Measurements from ENCODE around the gene LETM1.

The LETM1 gene

DNA sequence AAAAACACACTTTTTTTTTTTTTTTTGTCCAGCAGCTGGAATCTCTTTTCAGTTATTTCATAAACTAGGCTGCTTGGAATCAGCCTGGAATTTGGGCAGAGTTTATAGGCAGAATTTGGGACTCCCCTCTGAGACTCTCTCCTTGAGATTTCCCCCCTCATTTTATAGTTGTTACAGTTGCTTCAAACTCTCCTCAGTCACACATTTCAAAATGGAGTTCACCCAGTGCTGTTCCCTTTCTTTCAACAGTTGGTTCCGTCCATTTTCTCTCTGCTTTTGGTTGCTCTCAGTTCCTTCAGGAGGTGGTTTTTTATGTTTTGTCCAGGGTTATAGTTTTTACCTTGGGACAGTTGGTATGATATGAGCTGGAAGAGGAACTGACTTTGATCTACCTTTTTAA, 42.7 kb upstream of the LETM1 start:
- peak overlapping the region; percentile 38; the same call in 1 of the 2 replicates for H3K4me3 ChIP-seq
- no peaks in the 10 kb centered on the region for H3K9me3 ChIP-seq (ENCODE audit: low read depth, low read length)
- H3K27ac ChIP-seq, result peak overlapping the region; percentile 90
- peaks cover 53% of the 10 kb centered on the region for H3K36me3 ChIP-seq (ENCODE audit: insufficient read depth, low read length)
- TF ChIP-seq POLR2AphosphoS5 (IDR thresholded peaks at IDR 0.05; ENCODE audit: borderline replicate concordance, low read depth, low read length), result no peak
- no peak for TF ChIP-seq EZH2 (IDR thresholded peaks at IDR 0.05)
- no peak for TF ChIP-seq FOXP2 (optimal IDR thresholded peaks at IDR 0.05; ENCODE audit: control extremely low read depth, extremely low read length, insufficient read depth)
- peak overlapping the region; percentile 20 for H3K9ac ChIP-seq (ENCODE audit: insufficient read length)
- no peak for DNase-seq (ENCODE audit: low read depth, low spot score)

DNA sequence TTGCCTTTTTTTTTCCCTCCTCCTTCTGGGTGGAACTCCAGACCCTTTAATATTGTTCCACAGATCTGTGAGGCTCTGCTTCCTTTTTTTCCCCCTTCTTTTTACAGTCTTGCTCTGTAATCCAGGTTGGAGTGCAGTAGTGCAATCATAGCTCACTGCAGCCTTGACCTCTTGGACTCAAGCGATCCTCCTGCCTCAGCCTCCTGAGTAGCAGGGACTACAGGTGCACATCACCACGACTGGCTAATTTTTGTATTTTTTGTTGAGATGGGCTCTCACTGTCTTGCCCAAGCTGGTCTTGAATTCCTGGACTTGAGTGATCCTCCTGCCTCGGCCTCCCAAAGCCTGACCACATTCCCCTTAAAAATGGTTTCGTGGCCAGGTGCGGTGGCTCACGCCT, 42.1 kb upstream of the LETM1 start:
- TF ChIP-seq EZH2 (IDR thresholded peaks at IDR 0.05) (no peak), POLR2AphosphoS5 (IDR thresholded peaks at IDR 0.05; ENCODE audit: borderline replicate concordance, low read depth, low read length) (no peak), FOXP2 (optimal IDR thresholded peaks at IDR 0.05; ENCODE audit: control extremely low read depth, extremely low read length, insufficient read depth) (no peak)
- DNase-seq (ENCODE audit: low read depth, low spot score), result no peak

DNA sequence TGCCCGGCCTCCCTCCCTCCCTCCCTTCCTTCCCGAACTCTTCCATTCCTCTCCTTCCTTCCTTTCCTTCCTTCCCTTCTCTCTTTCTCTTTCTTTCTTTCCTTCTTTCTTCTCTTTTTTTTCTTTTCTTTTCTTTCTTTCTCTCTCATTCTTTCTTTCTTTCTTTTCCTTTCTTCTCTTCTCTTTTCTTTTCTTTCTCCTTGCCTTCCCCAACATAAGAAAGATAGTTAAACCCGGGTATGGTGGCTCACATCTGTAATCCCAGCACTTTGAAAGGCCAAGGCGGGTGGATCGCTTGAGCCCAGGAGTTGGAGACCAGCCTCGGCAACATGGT, 40.7 kb upstream of the LETM1 start:
- Histone ChIP-seq H3K9ac (ENCODE audit: insufficient read length) (no peak overlapping the region), H3K9me3 (ENCODE audit: low read depth, low read length) (no peaks in the 10 kb centered on the region), H3K27ac (no peak overlapping the region), H3K4me3 (no peak overlapping the region), H3K36me3 (ENCODE audit: insufficient read depth, low read length) (peaks cover 51% of the 10 kb centered on the region)
- TF ChIP-seq POLR2AphosphoS5 (IDR thresholded peaks at IDR 0.05; ENCODE audit: borderline replicate concordance, low read depth, low read length), result no peak
- no peak for TF ChIP-seq FOXP2 (optimal IDR thresholded peaks at IDR 0.05; ENCODE audit: control extremely low read depth, extremely low read length, insufficient read depth)
- TF ChIP-seq EZH2 (IDR thresholded peaks at IDR 0.05), result no peak
- DNase-seq (ENCODE audit: low read depth, low spot score), result no peak

More for the DNA sequence above, 42.1 kb upstream of the LETM1 start:
- Histone ChIP-seq H3K9me3 (ENCODE audit: low read depth, low read length) (no peaks in the 10 kb centered on the region), H3K27ac (peak overlapping the region; percentile 46; the same call in 1 of the 2 replicates), H3K9ac (ENCODE audit: insufficient read length) (no peak overlapping the region), H3K36me3 (ENCODE audit: insufficient read depth, low read length) (peaks cover 54% of the 10 kb centered on the region), H3K4me3 (no peak overlapping the region)

DNA sequence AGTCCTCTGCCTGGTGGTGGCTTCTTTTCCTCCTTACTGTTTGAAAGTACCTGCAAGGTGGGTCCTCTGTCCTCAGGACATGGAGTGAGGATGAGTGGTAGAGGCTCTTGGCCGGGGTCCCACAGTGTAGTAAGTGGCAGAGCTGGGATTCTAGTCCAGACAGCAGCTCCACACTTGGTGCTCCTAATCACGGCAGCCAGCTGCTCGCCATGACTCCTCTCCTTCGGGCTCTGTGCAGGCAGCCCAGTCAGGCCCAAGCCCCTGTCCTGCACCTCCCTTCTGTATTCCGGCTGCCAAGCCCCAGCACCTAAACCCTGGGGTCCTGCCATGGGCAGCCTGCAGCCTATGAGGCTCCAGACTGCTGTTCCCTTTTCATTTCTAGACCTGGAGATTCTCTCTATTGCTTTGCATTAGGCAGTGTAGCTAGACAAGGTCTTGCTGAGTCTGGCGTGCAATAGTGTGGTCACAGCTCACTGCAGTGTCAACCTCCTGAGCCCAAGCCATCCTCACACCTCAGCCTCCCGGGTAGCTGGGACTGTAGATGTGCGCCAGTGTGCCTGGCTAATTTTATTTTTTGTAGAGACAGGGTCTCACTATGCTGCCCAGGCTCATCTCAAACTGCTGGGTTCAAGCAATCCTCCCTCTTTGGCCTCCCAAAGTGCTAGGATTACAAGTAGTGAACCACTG, 40.2 kb upstream of the LETM1 start:
- H3K27ac ChIP-seq, result no peak overlapping the region
- TF ChIP-seq FOXP2 (optimal IDR thresholded peaks at IDR 0.05; ENCODE audit: control extremely low read depth, extremely low read length, insufficient read depth) (no peak), EZH2 (IDR thresholded peaks at IDR 0.05) (no peak), POLR2AphosphoS5 (IDR thresholded peaks at IDR 0.05; ENCODE audit: borderline replicate concordance, low read depth, low read length) (no peak)
- no peak overlapping the region for H3K4me3 ChIP-seq
- no peaks in the 10 kb centered on the region for H3K9me3 ChIP-seq (ENCODE audit: low read depth, low read length)
- H3K9ac ChIP-seq (ENCODE audit: insufficient read length), result no peak overlapping the region
- no peak for DNase-seq (ENCODE audit: low read depth, low spot score)
- peaks cover 45% of the 10 kb centered on the region for H3K36me3 ChIP-seq (ENCODE audit: insufficient read depth, low read length)

DNA sequence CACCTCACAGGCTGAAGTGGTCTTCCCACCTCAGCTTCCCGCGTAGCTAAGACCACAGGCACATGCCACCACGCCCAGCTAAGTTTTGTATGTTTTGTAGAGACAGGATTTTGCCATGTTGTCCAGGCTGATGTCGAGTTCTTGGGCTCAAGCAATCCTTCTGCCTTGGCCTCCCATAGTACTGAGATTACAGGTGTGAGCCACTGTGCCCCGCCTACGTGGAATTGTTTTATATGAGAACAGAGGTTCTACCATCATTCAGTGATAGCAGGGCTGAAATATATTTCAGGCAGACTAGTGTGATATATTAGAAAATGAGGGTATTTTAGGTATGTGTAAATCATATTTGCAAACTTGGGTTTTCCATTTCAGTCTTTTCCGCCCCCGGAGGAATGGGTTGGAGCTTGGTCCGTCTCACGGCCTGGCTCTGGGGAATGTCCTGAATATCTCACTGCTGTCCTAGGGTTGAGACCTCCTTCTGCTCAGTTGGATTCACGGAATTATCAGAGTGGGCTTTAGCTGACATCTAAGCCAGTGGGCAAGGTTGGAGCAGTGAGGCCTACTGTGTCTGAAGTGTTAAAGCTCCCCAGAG, 35.1 kb upstream of the LETM1 start:
- H3K4me3 ChIP-seq, result no peak overlapping the region
- no peak for TF ChIP-seq EZH2 (IDR thresholded peaks at IDR 0.05)
- TF ChIP-seq POLR2AphosphoS5 (IDR thresholded peaks at IDR 0.05; ENCODE audit: borderline replicate concordance, low read depth, low read length), result no peak
- TF ChIP-seq FOXP2 (optimal IDR thresholded peaks at IDR 0.05; ENCODE audit: control extremely low read depth, extremely low read length, insufficient read depth), result no peak
- H3K9ac ChIP-seq (ENCODE audit: insufficient read length), result no peak overlapping the region
- no peak for DNase-seq (ENCODE audit: low read depth, low spot score)
- peaks cover 31% of the 10 kb centered on the region for H3K36me3 ChIP-seq (ENCODE audit: insufficient read depth, low read length)
- no peak overlapping the region for H3K27ac ChIP-seq
- H3K9me3 ChIP-seq (ENCODE audit: low read depth, low read length), result no peaks in the 10 kb centered on the region

DNA sequence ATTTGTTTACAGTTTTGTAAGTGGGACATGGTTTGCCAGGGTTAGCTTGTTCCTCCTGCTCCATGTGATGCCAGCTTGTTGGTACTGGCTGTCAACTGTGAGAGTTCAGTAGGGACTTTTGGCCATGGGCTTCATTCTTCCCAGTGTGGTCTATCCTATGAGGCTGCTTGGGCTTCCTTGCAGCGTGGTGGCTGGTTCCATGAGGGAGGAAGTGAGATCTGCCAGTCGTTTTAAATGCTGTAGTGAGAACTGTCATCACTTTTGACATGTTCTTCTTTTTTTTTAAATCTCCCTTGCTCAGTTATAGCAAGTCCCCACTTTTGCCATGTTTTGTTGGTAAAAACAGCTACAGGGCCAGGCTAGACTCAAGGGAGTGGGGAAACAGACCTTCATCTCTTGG, 31.1 kb upstream of the LETM1 start:
- peaks cover 3% of the 10 kb centered on the region for H3K36me3 ChIP-seq (ENCODE audit: insufficient read depth, low read length)
- no peak overlapping the region for H3K4me3 ChIP-seq
- H3K9me3 ChIP-seq (ENCODE audit: low read depth, low read length), result no peaks in the 10 kb centered on the region; the same call in 1 of the 2 replicates
- no peak for DNase-seq (ENCODE audit: low read depth, low spot score)
- no peak overlapping the region for H3K9ac ChIP-seq (ENCODE audit: insufficient read length)
- H3K27ac ChIP-seq, result no peak overlapping the region
- TF ChIP-seq EZH2 (IDR thresholded peaks at IDR 0.05), result no peak
- no peak for TF ChIP-seq FOXP2 (optimal IDR thresholded peaks at IDR 0.05; ENCODE audit: control extremely low read depth, extremely low read length, insufficient read depth)
- TF ChIP-seq POLR2AphosphoS5 (IDR thresholded peaks at IDR 0.05; ENCODE audit: borderline replicate concordance, low read depth, low read length), result no peak

DNA sequence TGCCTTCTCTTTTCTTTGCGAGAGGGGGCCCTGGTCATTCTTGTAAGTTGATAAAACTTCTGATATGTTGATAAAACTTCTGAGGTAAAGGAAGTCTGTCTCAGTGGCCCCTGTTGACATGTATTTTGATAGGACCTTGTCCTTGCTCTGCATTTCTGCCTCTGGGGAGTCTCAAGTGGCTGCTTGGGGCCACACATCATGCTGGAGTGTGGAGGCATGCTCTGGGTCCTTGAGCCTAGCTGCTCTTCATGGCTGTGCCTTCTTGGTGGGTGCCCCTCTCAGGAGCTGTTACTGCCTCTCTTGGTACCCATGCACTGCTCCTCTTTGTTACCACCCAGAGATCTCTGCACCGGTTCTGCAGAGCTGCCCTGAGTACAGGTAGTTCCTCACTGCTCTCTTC, 29.5 kb upstream of the LETM1 start:
- no peak for TF ChIP-seq FOXP2 (optimal IDR thresholded peaks at IDR 0.05; ENCODE audit: control extremely low read depth, extremely low read length, insufficient read depth)
- TF ChIP-seq EZH2 (IDR thresholded peaks at IDR 0.05), result no peak
- TF ChIP-seq POLR2AphosphoS5 (IDR thresholded peaks at IDR 0.05; ENCODE audit: borderline replicate concordance, low read depth, low read length), result no peak
- Histone ChIP-seq H3K27ac (no peak overlapping the region), H3K9me3 (ENCODE audit: low read depth, low read length) (no peaks in the 10 kb centered on the region; the same call in 1 of the 2 replicates), H3K36me3 (ENCODE audit: insufficient read depth, low read length) (peaks cover 8% of the 10 kb centered on the region), H3K4me3 (no peak overlapping the region), H3K9ac (ENCODE audit: insufficient read length) (no peak overlapping the region)
- no peak for DNase-seq (ENCODE audit: low read depth, low spot score)

DNA sequence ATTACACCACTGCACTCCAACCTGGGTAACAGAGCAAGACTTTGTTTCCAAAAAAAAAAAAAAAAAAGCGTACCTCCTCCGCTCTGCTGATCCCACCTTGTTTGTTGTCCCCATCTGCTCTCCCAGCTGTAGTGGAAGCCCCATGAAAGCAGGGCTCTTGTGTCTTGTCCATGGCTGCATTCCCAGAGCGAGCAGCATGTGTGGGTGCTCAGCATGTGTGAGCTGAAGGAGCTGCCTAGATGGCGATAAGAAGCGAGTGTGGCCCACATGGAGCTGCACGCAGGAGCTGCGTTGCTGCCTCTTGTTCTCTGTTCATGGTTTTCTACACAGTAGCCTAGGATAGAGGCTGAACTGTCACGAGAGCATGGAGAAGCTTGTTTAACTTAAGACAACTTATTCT, 27.6 kb upstream of the LETM1 start:
- no peak for DNase-seq (ENCODE audit: low read depth, low spot score)
- H3K36me3 ChIP-seq (ENCODE audit: insufficient read depth, low read length), result peaks cover 8% of the 10 kb centered on the region; the same call in 1 of the 2 replicates
- TF ChIP-seq FOXP2 (optimal IDR thresholded peaks at IDR 0.05; ENCODE audit: control extremely low read depth, extremely low read length, insufficient read depth) (no peak), EZH2 (IDR thresholded peaks at IDR 0.05) (no peak), POLR2AphosphoS5 (IDR thresholded peaks at IDR 0.05; ENCODE audit: borderline replicate concordance, low read depth, low read length) (no peak)
- H3K4me3 ChIP-seq, result no peak overlapping the region
- no peaks in the 10 kb centered on the region; the same call in 1 of the 2 replicates for H3K9me3 ChIP-seq (ENCODE audit: low read depth, low read length)
- no peak overlapping the region for H3K27ac ChIP-seq
- H3K9ac ChIP-seq (ENCODE audit: insufficient read length), result no peak overlapping the region

All from SK-N-MC (cell line).